NT2/D1 (cell line): ENCODE measurements around the gene C9orf50.

Source experiments
- SUZ12 ChIP-seq: IDR thresholded peaks from 2 replicates; pipeline ENCODE4 v1.6.1; 2011; ENCODE audit not compliant: insufficient read length, insufficient read depth; ENCODE audit errors: extremely low read depth
- YY1 ChIP-seq: IDR thresholded peaks from 2 replicates; pipeline ENCODE4 v1.6.1; 2011; ENCODE audit not compliant: insufficient read length, insufficient read depth
- ZNF274 ChIP-seq: IDR thresholded peaks from 2 replicates; pipeline ENCODE4 v1.6.1; 2011; ENCODE audit warnings: mild to moderate bottlenecking, low read depth, low read length

- no peak for TF ChIP-seq YY1
- TF ChIP-seq ZNF274: no peak
- no peak for TF ChIP-seq SUZ12
These were observed 22.8 kb downstream of the C9orf50 start for GRCh38 chr9:129598089-129598596.
